Right atrium auricular region (tissue), 2 donors: ENCODE data around the gene SPSB4. TPM values are rescaled to one million over a fixed set of nuclear protein-coding genes. Genes with fewer than 3 reads are reported as not detected.

Experiments
- DNase-seq: peaks from one replicate; pipeline ENCODE4 v3.0.0-alpha.2; 2019; ENCODE audit warnings: low spot score
- H3K27ac ChIP-seq, 2 donors: fragments of 200-600 bp; sonication (generic); 1 replicate in 1 of 2; 2 replicates in 1 of 2; pipeline ENCODE4 v1.5.1; 2016 to 2019
- H3K27me3 ChIP-seq, 2 donors: fragments of 200-600 bp; sonication (generic); one replicate each; pipeline versions ENCODE4 v1.5.1 to v1.6.0; 2017 to 2019
- H3K36me3 ChIP-seq: fragments of 200-600 bp; sonication (generic); one replicate; pipeline ENCODE4 v1.5.1; 2016
- H3K4me1 ChIP-seq, 2 donors: fragments of 200-600 bp; sonication (generic); one replicate each; pipeline versions ENCODE4 v1.5.1 to v1.6.0; 2017 to 2019
- H3K4me3 ChIP-seq, 2 donors: fragments of 200-600 bp; sonication (generic); 1 replicate in 1 of 2; 2 replicates in 1 of 2; pipeline ENCODE4 v1.5.1; 2017 to 2019; ENCODE audit warnings: mild to moderate bottlenecking in 1 of 2, moderate library complexity in 1 of 2
- H3K9me3 ChIP-seq, 2 donors: fragments of 200-600 bp; sonication (generic); one replicate each; pipeline ENCODE4 v1.5.1; 2019
- total RNA-seq, 2 donors: library from RNA; depleted of rRNA; stranded (reverse); fragments of >200 nt; gene quantifications; one replicate each; pipeline ENCODE4 v1.1.0, GENCODE V29; 2016
- TF ChIP-seq, protein P1 (sequence below), 2 donors: fragments of 200-600 bp; sonication (generic); IDR thresholded peaks; one replicate each; pipeline ENCODE4 v1.5.1; 2019; ENCODE audit warnings: antibody characterized with exemption in 2 of 2

The SPSB4 gene
- total RNA-seq, 2 donors from 2014 or later, result 1.8 to 6.9 TPM

DNA sequence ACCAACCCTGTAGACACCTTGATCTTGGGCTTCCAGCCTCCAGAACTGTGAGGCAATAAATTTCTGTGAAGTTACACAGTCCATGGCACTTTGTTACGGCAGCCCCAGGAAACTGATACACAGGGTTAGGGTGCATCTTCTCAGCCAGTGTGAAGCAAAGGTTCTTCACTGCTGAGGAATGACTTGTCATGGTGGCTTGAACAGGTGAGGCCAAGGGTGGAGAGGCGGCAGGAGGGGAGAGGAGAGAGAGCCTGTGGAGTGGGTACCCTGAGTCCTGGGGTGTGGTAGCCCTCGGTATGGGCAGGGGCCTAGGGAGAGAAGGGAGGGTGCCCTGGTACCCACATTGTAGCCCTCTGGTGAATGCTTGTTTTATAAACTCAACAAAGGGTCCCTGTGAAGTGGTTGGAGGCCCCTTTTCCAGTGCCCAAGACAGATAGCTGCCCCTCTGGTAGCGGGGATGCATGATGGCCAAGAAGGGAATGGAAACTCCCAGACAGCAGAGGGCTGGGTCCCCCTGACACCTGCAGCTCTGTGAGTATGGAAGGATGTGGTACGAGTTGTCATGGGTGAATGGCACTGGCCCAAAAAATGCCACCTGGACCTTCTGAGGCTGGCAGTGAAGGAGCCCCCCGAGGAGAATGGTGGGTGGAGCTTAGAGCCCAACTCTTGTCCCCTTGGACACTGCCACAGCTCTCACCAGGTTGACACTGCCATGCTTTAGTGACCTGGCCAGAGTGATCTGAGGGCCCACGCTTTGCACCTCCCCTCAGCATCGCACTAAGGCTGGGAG, 49.6 kb downstream of the SPSB4 start:
- Histone ChIP-seq H3K4me3 (no peak overlapping the region), H3K36me3 (no peaks in the 10 kb centered on the region), H3K9me3 (no peaks in the 10 kb centered on the region), H3K4me1 (peaks cover 0 to 19% of the 10 kb centered on the region in 2 donors), H3K27me3 (no peaks in the 10 kb centered on the region), H3K27ac (no peak overlapping the region)
- TF ChIP-seq, protein P1, sequence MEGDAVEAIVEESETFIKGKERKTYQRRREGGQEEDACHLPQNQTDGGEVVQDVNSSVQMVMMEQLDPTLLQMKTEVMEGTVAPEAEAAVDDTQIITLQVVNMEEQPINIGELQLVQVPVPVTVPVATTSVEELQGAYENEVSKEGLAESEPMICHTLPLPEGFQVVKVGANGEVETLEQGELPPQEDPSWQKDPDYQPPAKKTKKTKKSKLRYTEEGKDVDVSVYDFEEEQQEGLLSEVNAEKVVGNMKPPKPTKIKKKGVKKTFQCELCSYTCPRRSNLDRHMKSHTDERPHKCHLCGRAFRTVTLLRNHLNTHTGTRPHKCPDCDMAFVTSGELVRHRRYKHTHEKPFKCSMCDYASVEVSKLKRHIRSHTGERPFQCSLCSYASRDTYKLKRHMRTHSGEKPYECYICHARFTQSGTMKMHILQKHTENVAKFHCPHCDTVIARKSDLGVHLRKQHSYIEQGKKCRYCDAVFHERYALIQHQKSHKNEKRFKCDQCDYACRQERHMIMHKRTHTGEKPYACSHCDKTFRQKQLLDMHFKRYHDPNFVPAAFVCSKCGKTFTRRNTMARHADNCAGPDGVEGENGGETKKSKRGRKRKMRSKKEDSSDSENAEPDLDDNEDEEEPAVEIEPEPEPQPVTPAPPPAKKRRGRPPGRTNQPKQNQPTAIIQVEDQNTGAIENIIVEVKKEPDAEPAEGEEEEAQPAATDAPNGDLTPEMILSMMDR (IDR thresholded peaks at IDR 0.05), result no peak
- DNase-seq, result no peak

DNA sequence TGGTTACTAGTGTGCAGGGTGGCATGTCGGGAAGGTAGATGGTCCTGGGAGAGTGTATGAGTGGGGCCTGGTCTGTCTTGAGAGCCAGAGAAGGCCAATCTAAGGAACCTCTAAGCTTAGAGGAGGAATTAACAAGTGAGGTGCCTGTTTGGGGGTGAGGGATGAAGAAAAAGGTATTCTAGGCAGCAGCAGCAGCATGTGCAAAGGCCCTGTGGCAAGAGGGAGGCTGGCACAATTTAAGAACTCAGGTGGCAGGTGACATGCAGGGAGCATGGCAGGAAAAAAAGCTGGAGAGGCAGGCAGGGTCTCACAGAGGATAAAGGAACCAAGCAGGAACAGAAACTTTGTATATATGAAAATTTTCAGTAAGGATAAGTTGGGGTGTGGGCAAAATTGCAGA, 51.2 kb downstream of the SPSB4 start:
- Histone ChIP-seq H3K27ac (no peak overlapping the region), H3K27me3 (no peaks in the 10 kb centered on the region), H3K36me3 (no peaks in the 10 kb centered on the region), H3K4me1 (peaks cover 0 to 11% of the 10 kb centered on the region in 2 donors), H3K4me3 (no peak overlapping the region), H3K9me3 (no peaks in the 10 kb centered on the region)
- no peak for DNase-seq
- TF ChIP-seq, protein P1 (IDR thresholded peaks at IDR 0.05), result no peak

DNA sequence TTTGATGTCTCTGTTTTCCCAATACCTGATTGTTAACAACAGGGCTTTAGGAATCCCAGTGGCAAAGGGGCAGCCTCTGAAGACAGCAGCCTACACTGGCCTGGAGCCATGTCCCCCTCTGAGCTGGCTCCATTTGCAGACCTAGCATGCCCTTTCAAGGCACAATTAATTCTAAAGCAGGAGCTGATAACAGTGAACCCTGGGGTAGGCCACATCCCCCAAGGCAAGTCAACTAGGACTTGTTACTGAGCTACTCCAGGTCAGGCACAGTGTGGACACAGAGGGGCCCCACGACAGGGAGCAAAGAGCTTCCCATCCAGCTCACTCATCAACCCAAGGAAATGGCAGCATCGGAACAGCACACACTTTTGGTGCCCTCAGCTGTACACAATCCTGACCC, 51.9 kb downstream of the SPSB4 start:
- H3K4me1 ChIP-seq, result peaks cover 0 to 15% of the 10 kb centered on the region in 2 donors
- no peak overlapping the region for H3K27ac ChIP-seq
- no peaks in the 10 kb centered on the region for H3K27me3 ChIP-seq
- DNase-seq, result no peak
- TF ChIP-seq, protein P1 (IDR thresholded peaks at IDR 0.05), result no peak
- no peaks in the 10 kb centered on the region for H3K9me3 ChIP-seq
- H3K36me3 ChIP-seq, result no peaks in the 10 kb centered on the region
- no peak overlapping the region for H3K4me3 ChIP-seq

DNA sequence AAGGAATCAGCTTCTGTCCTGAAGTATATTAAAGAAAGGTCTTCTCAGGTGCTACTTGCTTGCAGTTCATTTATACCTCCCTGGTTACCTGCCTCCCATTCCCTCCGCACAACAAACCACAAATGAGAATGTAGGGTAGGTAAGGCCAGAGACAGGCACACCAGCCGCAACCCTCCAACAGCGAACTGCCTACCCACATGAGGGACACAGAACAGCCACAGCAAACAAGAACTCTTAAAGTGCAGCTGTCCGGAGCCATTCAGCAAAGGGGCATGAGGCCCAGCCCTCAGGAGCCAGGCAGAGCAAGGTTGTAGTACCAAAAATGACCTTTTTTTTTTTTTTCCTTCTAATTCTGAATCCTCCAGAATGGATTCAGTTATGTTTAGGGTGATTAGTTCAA, 52.4 kb downstream of the SPSB4 start:
- DNase-seq, result no peak
- TF ChIP-seq, protein P1 (IDR thresholded peaks at IDR 0.05), result no peak
- H3K4me3 ChIP-seq, result no peak overlapping the region
- H3K4me1 ChIP-seq, result peaks cover 0 to 19% of the 10 kb centered on the region in 2 donors
- H3K27me3 ChIP-seq, result no peaks in the 10 kb centered on the region
- H3K27ac ChIP-seq, result no peak overlapping the region
- no peaks in the 10 kb centered on the region for H3K36me3 ChIP-seq
- no peaks in the 10 kb centered on the region for H3K9me3 ChIP-seq

DNA sequence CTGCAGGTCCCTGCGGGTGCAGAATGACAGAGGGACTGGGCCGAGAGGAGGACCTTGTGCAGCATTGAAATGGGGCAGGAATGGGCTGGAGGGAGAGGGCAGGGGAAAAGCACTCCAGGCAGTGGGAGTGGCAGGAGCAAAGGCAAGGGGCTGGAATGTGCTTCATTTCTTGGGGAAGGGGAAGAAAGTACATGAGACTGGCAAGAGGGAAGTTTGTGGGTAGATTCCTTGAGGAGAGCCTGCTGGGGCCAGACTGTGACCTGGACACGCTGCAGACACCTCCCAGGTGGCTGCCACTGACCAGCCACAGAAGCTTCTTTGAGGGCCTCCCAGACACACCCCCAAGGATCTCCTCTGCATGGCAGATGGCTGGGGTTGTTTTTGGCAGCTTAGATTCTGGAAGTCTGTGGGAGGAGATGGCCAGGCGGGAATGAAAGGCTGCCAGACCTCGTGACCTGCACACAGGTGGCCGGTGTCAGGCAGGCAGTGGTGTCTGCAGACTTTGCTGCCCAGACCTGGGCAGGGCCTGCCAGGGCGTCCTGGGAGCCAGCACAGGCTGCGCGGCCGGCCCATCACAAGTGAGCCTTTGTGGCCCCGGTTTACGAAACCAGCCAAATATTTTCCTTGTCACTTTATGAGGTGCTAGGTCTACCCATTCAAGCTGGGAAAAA, 53.1 kb downstream of the SPSB4 start:
- TF ChIP-seq, protein P1 (IDR thresholded peaks at IDR 0.05), result no peak
- Histone ChIP-seq H3K4me3 (no peak overlapping the region), H3K9me3 (no peaks in the 10 kb centered on the region), H3K4me1 (peaks cover 0 to 27% of the 10 kb centered on the region in 2 donors), H3K27ac (no peak overlapping the region), H3K36me3 (no peaks in the 10 kb centered on the region), H3K27me3 (no peaks in the 10 kb centered on the region)
- DNase-seq, result no peak
